K562 (cell line): ENCODE data around the gene NTRK1. TPM values are rescaled to one million over a fixed set of nuclear protein-coding genes. Genes with fewer than 3 reads are reported as not detected.

Experiments
- ATAC-seq: fragments of 200-7000 bp; cut with Tn5 transposase; 3 replicates; pipeline ENCODE4 v1.9.1; 2020; ENCODE audit warnings: moderate library complexity
- BruUV-seq: library from RNA; stranded (reverse); fragments of 400-500 nt; replicated peaks from 2 replicates; lab custom pipeline; 2021; lab: Mats Ljungman, UMichigan
- CTCF ChIA-PET: fragments of 300-600 bp; formaldehyde crosslinking; extraction: SDS; loops from one replicate; lab custom pipeline; 2021; ENCODE audit warnings: low intra/inter-chr PET ratio; lab: Yijun Ruan, JAX
- POLR2A ChIA-PET: fragments of 300-600, 350-650 bp; sonication (Branson Sonifier 250); formaldehyde crosslinking; extraction: SDS; loops from one replicate; lab custom pipeline; 2021; ENCODE audit warnings: antibody characterized with exemption, inconsistent platforms; lab: Yijun Ruan, JAX
- DNase-seq, 4 experiments: peaks; one replicate each; pipeline versions ENCODE4 v3.0.0 to v3.0.0-alpha.2; 2011 to 2018; ENCODE audit warnings: low spot score in 3 of 4, mixed read lengths in 3 of 4; ENCODE audit errors: extremely low read depth in 1 of 4
- FAIRE-seq: peaks from 2 replicates; lab custom pipeline; 2011; peaks lifted over from hg19 to GRCh38; lab: Jason Lieb, UNC
- H2AFZ ChIP-seq: 2 replicates; pipeline ENCODE4 v1.6.0; 2011; ENCODE audit warnings: low read depth, low read length, control low read depth, inconsistent platforms
- H3K27ac ChIP-seq: fragments of 200-600 bp; 3 replicates; pipeline ENCODE4 v1.8.0; 2011; ENCODE audit warnings: low read depth, mild to moderate bottlenecking, control low read depth, inconsistent platforms, low read length, moderate library complexity, mixed read lengths; ENCODE audit errors: extremely low read depth
- H3K27me3 ChIP-seq, 2 experiments: fragments of 300-600 bp in 1 of 2; 2 replicates in 1 of 2; 3 replicates in 1 of 2; pipeline versions ENCODE4 v1.6.0 to v1.8.0; 2011; ENCODE audit warnings: inconsistent platforms in 2 of 2, low read length in 2 of 2, mild to moderate bottlenecking in 1 of 2, mixed read lengths in 1 of 2, moderate library complexity in 1 of 2; ENCODE audit not compliant: control insufficient read depth in 2 of 2, insufficient read depth in 2 of 2
- H3K36me3 ChIP-seq: fragments of 300-600 bp; 3 replicates; pipeline ENCODE4 v1.8.0; 2011; ENCODE audit warnings: mild to moderate bottlenecking, low read length, inconsistent platforms; ENCODE audit not compliant: control insufficient read depth, insufficient read depth
- H3K4me1 ChIP-seq, 2 experiments: fragments of 200-600 bp in 1 of 2; replicated peaks in 1 of 2; 2 replicates in 1 of 2; 3 replicates in 1 of 2; pipeline versions ENCODE4 v1.5.1 to v1.8.0; 2011; ENCODE audit warnings: inconsistent platforms in 2 of 2, low read length in 2 of 2, mild to moderate bottlenecking in 1 of 2, mixed read lengths in 1 of 2, moderate library complexity in 1 of 2; ENCODE audit not compliant: control insufficient read depth in 2 of 2, insufficient read depth in 2 of 2
- H3K4me2 ChIP-seq: 2 replicates; pipeline ENCODE4 v1.6.1; 2011; ENCODE audit warnings: low read length, control low read depth, inconsistent platforms, mixed read lengths; ENCODE audit not compliant: insufficient read depth
- H3K4me3 ChIP-seq: fragments of 200-600 bp; sonication (generic), shearing (Covaris generic); 2 replicates; pipeline ENCODE4 v1.5.1; 2016; ENCODE audit warnings: control low read depth, inconsistent platforms
- H3K79me2 ChIP-seq: fragments of 200-600 bp; 3 replicates; pipeline ENCODE4 v1.8.0; 2011; ENCODE audit warnings: low read length, inconsistent platforms; ENCODE audit not compliant: control insufficient read depth, insufficient read depth
- H3K9ac ChIP-seq, 2 experiments: 2 replicates each; pipeline versions ENCODE4 v1.6.0 to v1.6.1; 2011; ENCODE audit warnings: low read depth in 2 of 2, low read length in 2 of 2, control low read depth in 1 of 2, inconsistent platforms in 1 of 2, mild to moderate bottlenecking in 1 of 2, mixed read lengths in 1 of 2; ENCODE audit not compliant: insufficient read depth in 1 of 2
- H3K9me1 ChIP-seq: one replicate; pipeline ENCODE4 v1.6.0; 2011; ENCODE audit warnings: inconsistent platforms, mild to moderate bottlenecking, low read length, moderate library complexity; ENCODE audit not compliant: control insufficient read depth, insufficient read depth
- H3K9me3 ChIP-seq: replicated peaks from 2 replicates; pipeline ENCODE4 v1.5.1; 2011; ENCODE audit warnings: low read depth, low read length, inconsistent platforms; ENCODE audit not compliant: control insufficient read depth, insufficient read depth
- H4K20me1 ChIP-seq: replicated peaks from 2 replicates; pipeline ENCODE4 v1.6.1; 2011; ENCODE audit warnings: low read length, inconsistent platforms, mixed read lengths; ENCODE audit not compliant: control insufficient read depth, insufficient read depth
- SRSF3 ChIP-seq: fragments of 200-400 bp; formaldehyde crosslinking; IDR thresholded peaks from 2 replicates; pipeline ENCODE4 v1.6.1; 2016; ENCODE audit warnings: mild to moderate bottlenecking, low read length, moderate library complexity; ENCODE audit not compliant: insufficient read depth
- WGBS: fragments of 100-300 bp; shearing (Covaris generic); methylation state at CpG from one replicate; pipeline ENCODE4 v1.1.6; 2016; ENCODE audit warnings: low coverage, mixed read lengths; ENCODE audit not compliant: insufficient coverage; ENCODE audit errors: missing lambda C conversion rate; 5-methylcytosine and 5-hydroxymethylcytosine counted together
- in situ Hi-C: fragments of 300-500 bp; cut with MboI; formaldehyde crosslinking; loops from 4 replicates; pipeline ENCODE4 v1.15.0; 2018; ENCODE audit warnings: inconsistent platforms, mixed read lengths
- intact Hi-C: fragments of 100-400 bp; cut with micrococcal nuclease; formaldehyde crosslinking; loops from 2 replicates; pipeline ENCODE4 v1.14.2; 2022
- polyA plus RNA-seq, 8 experiments: library from polyadenylated mRNA; depleted of rRNA in 4 of 8; stranded (reverse) in 5 of 8; unstranded in 3 of 8; fragments of >200 nt; fragmentation: Nextera tagmentation in 2 of 8; fragmentation: Illumina TruSeq in 1 of 8; extraction: Ambion mirVana in 2 of 8; extraction: Trizol in 1 of 8; gene quantifications; 2 replicates each; pipeline versions ENCODE4 v1.2.1 to v1.2.3, GENCODE V29; 2011 to 2014; ENCODE audit warnings: inconsistent platforms in 1 of 8, missing spikeins in 1 of 8
- total RNA-seq, 7 experiments: library from RNA; depleted of rRNA in 6 of 7; stranded (reverse); fragments of >200 nt in 6 of 7; fragmentation: Illumina TruSeq in 2 of 7; extraction: Trizol in 2 of 7; gene quantifications; 2 replicates each; pipeline versions ENCODE4 v1.2.1 to v1.2.3, GENCODE V29; 2011 to 2021; ENCODE audit warnings: low replicate concordance in 1 of 7
- TF ChIP-seq, protein P1 (sequence below), 2 experiments: fragments of 450-650 bp in 1 of 2; sonication (generic) in 1 of 2; formaldehyde crosslinking in 1 of 2; IDR thresholded peaks in 1 of 2; conservative IDR thresholded peaks in 1 of 2; 2 replicates each; pipeline versions ENCODE4 v1.6.1 to v1.8.1; 2016 to 2023; ENCODE audit warnings: mild to moderate bottlenecking in 2 of 2, moderate library complexity in 2 of 2, inconsistent platforms in 1 of 2, missing genetic modification reagents in 1 of 2

NTRK1 gene
- total and polyA plus RNA-seq, 9 of the 15 experiments (the other 6 are each of a cell fraction or from before 2014, with no cell fraction given): 0.46 to 30.0 (median 7.9) TPM

DNA sequence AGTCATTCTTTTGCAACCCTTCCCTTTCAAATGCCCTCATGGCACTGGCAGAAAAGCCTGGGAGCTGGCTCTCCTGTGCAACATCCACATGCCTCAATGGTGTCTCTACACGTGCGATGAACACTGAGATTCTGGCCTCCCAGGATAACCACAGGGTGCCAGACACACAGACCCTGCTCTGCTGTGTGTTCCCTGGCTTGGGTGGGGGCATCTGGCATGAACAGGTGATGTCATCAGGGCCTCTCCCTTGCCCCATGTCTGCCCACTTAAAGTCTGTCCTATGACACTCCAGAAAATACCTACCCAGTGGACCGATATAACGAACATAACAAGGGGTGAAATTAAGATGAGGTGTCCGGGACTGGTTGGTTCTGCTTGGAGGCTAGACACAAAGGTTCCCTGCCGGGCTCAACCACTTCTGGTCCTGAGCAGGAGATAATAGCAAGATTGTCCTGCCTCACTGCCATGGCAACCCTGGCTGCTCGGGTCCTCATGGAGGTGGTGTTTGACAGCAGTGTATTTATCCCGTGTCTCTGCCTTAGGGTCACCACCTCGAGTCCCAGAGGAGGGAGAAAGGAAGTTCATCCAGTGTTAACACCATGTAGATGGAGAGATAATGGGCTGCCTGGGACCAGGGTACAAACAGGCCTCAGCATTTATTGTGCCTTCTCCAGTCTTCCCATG, 21.1 kb upstream of the NTRK1 start:
- ChIA-PET CTCF (interaction anchor here (0.7 to 2.0 kb wide), 7 partner anchors 21 to 316 kb away, joined by 3 to 24 read pairs (median 4); partner anchors contain the start of genes LRRC71 and NTRK1), POLR2A (interaction anchor here (0.6 to 1.0 kb wide), 3 partner anchors 16 to 738 kb away, joined by 3 to 4 read pairs (median 3); no protein-coding TSS in a partner anchor)
- Histone ChIP-seq H3K4me1 (peaks cover 6 to 9% of the 10 kb centered on the region in 2 experiments; a peak in 4 of 5 replicates), H3K36me3 (no peaks in the 10 kb centered on the region), H2AFZ (no peak overlapping the region), H3K9me3 (no peaks in the 10 kb centered on the region), H4K20me1 (no peaks in the 10 kb centered on the region), H3K9ac (no peak overlapping the region), H3K27ac (no peak overlapping the region), H3K27me3 (peaks cover 0 to 3% of the 10 kb centered on the region in 2 experiments; a peak in 1 of 5 replicates), H3K4me3 (no peak overlapping the region), H3K9me1 (no peaks in the 10 kb centered on the region), H3K4me2 (no peak overlapping the region), H3K79me2 (no peaks in the 10 kb centered on the region)
- FAIRE-seq (no peak), DNase-seq (no peak), ATAC-seq (no peak; the same call in 2 of the 3 replicates)
- intact Hi-C loops (loop anchor here (1.0 kb wide), 2 partner anchors 21 to 51 kb away; partner anchors contain the start of gene NTRK1), in situ Hi-C loops (no loop called here)
- no TSS peak for BruUV-seq
- TF ChIP-seq, protein P1, sequence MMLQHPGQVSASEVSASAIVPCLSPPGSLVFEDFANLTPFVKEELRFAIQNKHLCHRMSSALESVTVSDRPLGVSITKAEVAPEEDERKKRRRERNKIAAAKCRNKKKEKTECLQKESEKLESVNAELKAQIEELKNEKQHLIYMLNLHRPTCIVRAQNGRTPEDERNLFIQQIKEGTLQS (IDR thresholded peaks at IDR 0.05): peak; percentile 26; the same call in 1 of the 2 replicates
- TF ChIP-seq, protein P1 (CRISPR knock-in tag; conservative IDR thresholded peaks at IDR 0.05): no peak
- TF ChIP-seq SRSF3: no peak
- 3% methylated on average over 9 of the region's 9 CpGs for WGBS
